Immature natural killer cell (primary cell): ENCODE data around the gene IDS. TPM values are rescaled to one million over a fixed set of nuclear protein-coding genes. Genes with fewer than 3 reads are reported as not detected.
"Not testable (repeated sequence)": the region's sequence is repeated elsewhere in the genome, so short reads cannot be mapped to it uniquely, and the experiment has no call there.

Source experiments
- DNase-seq, 3 donors: peaks; one replicate each; pipeline ENCODE4 v3.0.0; 2022; ENCODE audit warnings: mixed read lengths in 1 of 3
- H3K27ac Mint-ChIP-seq, 6 donors: one replicate each; pipeline ENCODE4 v1.8.0; 2020; ENCODE audit warnings: mixed read lengths in 6 of 6, mild to moderate bottlenecking in 5 of 6, inconsistent platforms in 4 of 6, moderate library complexity in 3 of 6
- H3K27me3 Mint-ChIP-seq, 3 donors: one replicate each; pipeline ENCODE4 v1.8.0; 2020 to 2021; ENCODE audit warnings: low read depth in 3 of 3, mild to moderate bottlenecking in 3 of 3, mixed read lengths in 3 of 3, moderate library complexity in 3 of 3, inconsistent platforms in 1 of 3
- H3K36me3 Mint-ChIP-seq, 3 donors: one replicate each; pipeline ENCODE4 v1.8.0; 2020; ENCODE audit warnings: mixed read lengths in 3 of 3, inconsistent platforms in 2 of 3, mild to moderate bottlenecking in 2 of 3
- H3K4me1 Mint-ChIP-seq, 2 donors: one replicate each; pipeline ENCODE4 v1.8.0; 2020; ENCODE audit warnings: inconsistent platforms in 2 of 2, mild to moderate bottlenecking in 2 of 2, mixed read lengths in 2 of 2, moderate library complexity in 1 of 2
- H3K4me3 Mint-ChIP-seq, 5 donors: one replicate each; pipeline ENCODE4 v1.8.0; 2020; ENCODE audit warnings: mild to moderate bottlenecking in 5 of 5, mixed read lengths in 5 of 5, inconsistent platforms in 3 of 5, moderate library complexity in 3 of 5
- H3K9me3 Mint-ChIP-seq, 6 donors: one replicate each; pipeline ENCODE4 v1.8.0; 2020; ENCODE audit warnings: mild to moderate bottlenecking in 6 of 6, mixed read lengths in 6 of 6, inconsistent platforms in 4 of 6, moderate library complexity in 3 of 6
- polyA plus RNA-seq, 3 donors: library from polyadenylated mRNA; unstranded; fragments of 300-500 nt; fragmentation: Illumina TruSeq; gene quantifications; one replicate each; pipeline ENCODE4 v1.2.3, GENCODE V29; 2021

The IDS gene
- polyA plus RNA-seq, 3 donors from 2014 or later, result 143 to 230 (median 163) TPM

DNA sequence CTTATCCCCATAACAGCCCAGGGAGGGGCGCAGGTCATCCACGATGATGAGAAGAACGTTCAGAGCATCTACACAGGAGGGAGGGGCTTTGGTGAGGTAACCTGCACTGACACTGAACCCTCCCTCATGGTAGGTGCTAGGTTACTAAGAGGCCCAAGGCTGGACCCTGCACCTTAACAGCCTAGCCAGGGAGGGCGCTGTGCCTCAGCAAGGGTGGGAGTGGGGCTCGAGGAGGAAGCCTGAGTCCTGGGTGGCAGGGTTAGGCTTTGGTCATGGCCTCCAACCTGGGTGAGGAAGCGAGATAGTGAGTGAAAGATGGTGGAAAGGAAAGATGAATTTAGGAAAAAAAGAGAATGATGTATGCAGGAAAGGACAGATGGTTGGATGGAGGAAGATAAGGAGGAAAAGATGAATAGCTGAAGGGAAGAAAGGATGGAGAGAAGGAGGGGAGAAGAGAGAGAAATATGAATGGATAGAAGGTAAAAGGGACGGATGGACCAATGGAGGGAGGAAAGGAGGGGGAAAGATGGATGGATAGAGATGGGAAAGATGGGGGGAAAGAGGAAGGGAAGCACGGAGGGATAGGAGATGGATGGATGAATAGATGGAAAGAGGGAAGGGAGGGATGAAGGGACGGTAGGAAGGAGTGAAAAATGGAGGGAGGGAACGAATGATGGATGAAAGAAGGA is 736 bp downstream of the IDS start:
- H3K4me1 Mint-ChIP-seq, result peaks cover 51 to 53% of the 10 kb centered on the region in 2 donors
- H3K4me3 Mint-ChIP-seq, result peak overlapping the region; percentile 91 to 99 (median 97)
- peak overlapping the region; percentile 98 to 100 (median 100) for H3K27ac Mint-ChIP-seq
- peaks cover 14 to 30% (median 22%) of the 10 kb centered on the region in 3 donors for H3K27me3 Mint-ChIP-seq
- DNase-seq, result peak; percentile 65 to 74 (median 73)
- H3K9me3 Mint-ChIP-seq, result no peaks in the 10 kb centered on the region
- H3K36me3 Mint-ChIP-seq, result peaks cover 0 to 10% (median 5%) of the 10 kb centered on the region in 3 donors

GRCh38 chrX:149503446-149503845 is 1.7 kb downstream of the IDS start:
- peaks cover 0 to 13% (median 5%) of the 10 kb centered on the region in 3 donors for H3K36me3 Mint-ChIP-seq
- not testable (repeated sequence) for H3K9me3 Mint-ChIP-seq
- DNase-seq, result peak; percentile 66 to 75 (median 75)

GRCh38 chrX:149502923-149503322 is 2.2 kb downstream of the IDS start:
- not testable (repeated sequence) for H3K9me3 Mint-ChIP-seq
- H3K4me3 Mint-ChIP-seq, result peak overlapping the region; percentile 41 to 93 (median 66)
- H3K4me1 Mint-ChIP-seq, result peaks cover 52 to 68% of the 10 kb centered on the region in 2 donors
- H3K27me3 Mint-ChIP-seq, result peaks cover 14 to 30% (median 22%) of the 10 kb centered on the region in 3 donors
- peak overlapping the region; percentile 89 to 100 (median 94) for H3K27ac Mint-ChIP-seq
- H3K36me3 Mint-ChIP-seq, result peaks cover 0 to 18% (median 5%) of the 10 kb centered on the region in 3 donors
- DNase-seq, result peak; percentile 50 to 67 (median 59)

More at GRCh38 chrX:149503446-149503845, 1.7 kb downstream of the IDS start:
- Mint-ChIP-seq H3K27me3 (peaks cover 14 to 30% (median 22%) of the 10 kb centered on the region in 3 donors), H3K4me3 (peak overlapping the region; percentile 65 to 99 (median 93)), H3K4me1 (peaks cover 51 to 62% of the 10 kb centered on the region in 2 donors), H3K27ac (peak overlapping the region; percentile 98 to 100 (median 100))

DNA sequence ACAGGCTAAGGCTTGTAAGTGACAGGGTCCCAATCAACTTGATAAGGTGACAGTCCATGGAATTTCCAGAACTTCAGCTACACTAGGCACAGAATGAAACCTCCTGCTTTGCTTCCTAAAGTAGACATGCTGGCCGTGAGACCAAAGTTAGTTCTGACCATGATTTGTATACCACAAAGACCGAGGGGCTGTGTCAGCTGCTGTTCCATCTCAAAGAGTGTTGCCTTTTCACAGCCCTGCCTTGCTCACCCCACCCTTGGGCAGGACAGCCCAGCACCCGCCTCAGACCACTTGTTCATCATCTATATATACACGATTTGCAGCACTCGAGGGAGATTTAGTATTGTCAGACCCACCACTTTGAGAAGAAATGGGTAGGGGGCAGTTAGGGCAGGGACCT is 5.3 kb downstream of the IDS start:
- H3K27me3 Mint-ChIP-seq, result peaks cover 17 to 28% (median 22%) of the 10 kb centered on the region in 3 donors
- H3K9me3 Mint-ChIP-seq, result no peaks in the 10 kb centered on the region
- H3K36me3 Mint-ChIP-seq, result peaks cover 0 to 39% (median 16%) of the 10 kb centered on the region in 3 donors
- peak overlapping the region in 2 of 5 donors; percentile 34 to 75 for H3K4me3 Mint-ChIP-seq
- DNase-seq, result no peak
- H3K4me1 Mint-ChIP-seq, result peaks cover 44 to 65% of the 10 kb centered on the region in 2 donors
- H3K27ac Mint-ChIP-seq, result peak overlapping the region; percentile 47 to 99 (median 82)

DNA sequence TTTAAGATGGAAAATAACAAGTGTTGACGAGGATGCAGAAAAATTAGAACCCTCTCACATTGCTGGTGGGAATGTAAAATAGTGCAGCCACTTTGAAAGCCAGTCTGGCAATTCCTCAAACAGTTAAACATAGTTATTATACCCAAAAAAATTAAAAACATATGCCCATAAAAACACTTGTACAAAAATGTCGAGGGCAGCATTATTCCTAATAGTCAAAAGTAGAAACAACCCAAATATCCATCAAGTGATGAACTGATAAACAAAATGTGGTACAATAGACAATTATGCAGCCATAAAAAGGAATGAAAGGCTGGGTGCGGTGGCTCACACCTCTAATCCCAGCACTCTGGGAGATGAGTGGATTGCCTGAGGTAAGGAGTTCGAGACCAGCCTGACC is 6.3 kb downstream of the IDS start:
- no peak for DNase-seq
- H3K4me1 Mint-ChIP-seq, result peaks cover 35 to 56% of the 10 kb centered on the region in 2 donors
- no peaks in the 10 kb centered on the region for H3K9me3 Mint-ChIP-seq
- no peak overlapping the region for H3K4me3 Mint-ChIP-seq
- peaks cover 0 to 39% (median 16%) of the 10 kb centered on the region in 3 donors for H3K36me3 Mint-ChIP-seq
- no peak overlapping the region for H3K27ac Mint-ChIP-seq
- peaks cover 11 to 22% (median 12%) of the 10 kb centered on the region in 3 donors for H3K27me3 Mint-ChIP-seq

DNA sequence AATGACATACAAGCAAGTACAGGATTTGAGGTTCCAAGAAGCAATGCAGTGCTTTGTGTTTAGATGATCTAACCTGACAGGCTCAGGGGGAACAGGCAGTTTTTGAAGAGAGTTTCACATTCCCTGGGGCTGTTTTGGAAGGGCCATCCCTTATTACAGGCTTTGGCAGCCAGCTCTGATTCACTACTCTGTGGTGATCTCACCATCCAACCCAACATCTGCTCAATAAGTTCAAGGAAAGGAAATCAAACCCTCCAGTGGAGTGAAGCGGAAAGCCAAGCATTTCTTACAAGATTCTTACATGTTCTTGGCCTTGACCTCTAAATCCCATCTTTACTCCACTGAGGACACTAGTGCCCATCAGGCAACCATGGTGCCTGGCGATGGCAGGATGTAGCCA is 7.5 kb downstream of the IDS start:
- no peak for DNase-seq
- Mint-ChIP-seq H3K27me3 (peaks cover 8 to 15% (median 9%) of the 10 kb centered on the region in 3 donors), H3K4me1 (peaks cover 29 to 51% of the 10 kb centered on the region in 2 donors), H3K4me3 (no peak overlapping the region), H3K36me3 (peaks cover 0 to 39% (median 16%) of the 10 kb centered on the region in 3 donors), H3K27ac (peak overlapping the region in 1 of 6 donors; percentile 6), H3K9me3 (no peaks in the 10 kb centered on the region)

DNA sequence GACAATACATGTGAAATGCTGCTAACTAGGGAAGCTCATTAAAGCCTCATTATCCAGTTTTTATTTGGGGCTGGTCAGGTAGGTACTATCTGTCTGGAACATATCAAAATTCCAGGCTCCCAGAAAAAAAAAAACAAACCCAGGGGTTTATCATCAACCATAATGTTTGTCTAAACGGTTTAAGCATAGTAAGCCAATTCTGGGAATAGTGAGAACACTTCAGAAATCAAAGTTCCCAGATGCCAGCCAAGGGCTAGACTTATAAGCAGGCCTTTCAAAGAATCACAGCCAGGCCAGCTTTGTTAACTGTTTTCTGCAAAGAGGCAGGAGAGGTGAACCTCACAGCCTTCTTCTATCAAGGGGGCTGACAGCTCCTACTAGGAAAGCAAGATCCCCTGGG is 8.1 kb downstream of the IDS start:
- no peak for DNase-seq
- H3K36me3 Mint-ChIP-seq, result peaks cover 0 to 39% (median 16%) of the 10 kb centered on the region in 3 donors
- H3K9me3 Mint-ChIP-seq, result no peaks in the 10 kb centered on the region
- no peak overlapping the region for H3K4me3 Mint-ChIP-seq
- peaks cover 23 to 46% of the 10 kb centered on the region in 2 donors for H3K4me1 Mint-ChIP-seq
- H3K27me3 Mint-ChIP-seq, result peaks cover 5 to 13% (median 5%) of the 10 kb centered on the region in 3 donors
- peak overlapping the region in 1 of 6 donors; percentile 19 for H3K27ac Mint-ChIP-seq

DNA sequence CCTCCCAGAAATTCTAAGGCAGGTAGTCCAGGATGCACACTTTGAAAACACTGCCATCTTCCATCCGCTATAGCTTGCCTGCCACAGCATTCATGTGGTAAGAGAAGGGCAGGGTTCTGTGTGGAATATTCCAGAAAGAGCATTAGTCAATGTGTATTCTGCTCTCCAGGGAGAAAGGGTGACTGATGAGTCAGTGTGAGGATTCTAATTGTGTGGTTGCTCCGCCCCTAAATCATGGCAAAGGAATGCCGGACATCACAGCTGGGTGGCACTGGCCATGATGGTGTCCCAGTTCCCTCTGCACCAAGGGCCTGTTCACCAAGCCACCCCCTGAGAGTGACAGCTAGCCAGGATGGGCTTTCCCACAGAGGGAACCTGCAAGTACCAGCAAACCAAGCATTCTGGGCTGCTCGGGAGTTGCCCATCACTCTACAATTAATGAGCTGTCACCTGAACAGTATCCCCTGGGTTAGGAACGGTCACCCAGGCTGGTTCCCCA is 9.5 kb downstream of the IDS start:
- H3K9me3 Mint-ChIP-seq, result no peaks in the 10 kb centered on the region
- H3K27ac Mint-ChIP-seq, result no peak overlapping the region
- peaks cover 5 to 16% (median 5%) of the 10 kb centered on the region in 3 donors for H3K27me3 Mint-ChIP-seq
- peaks cover 0 to 39% (median 21%) of the 10 kb centered on the region in 3 donors for H3K36me3 Mint-ChIP-seq
- no peak for DNase-seq
- no peak overlapping the region for H3K4me3 Mint-ChIP-seq
- peaks cover 11 to 31% of the 10 kb centered on the region in 2 donors for H3K4me1 Mint-ChIP-seq

DNA sequence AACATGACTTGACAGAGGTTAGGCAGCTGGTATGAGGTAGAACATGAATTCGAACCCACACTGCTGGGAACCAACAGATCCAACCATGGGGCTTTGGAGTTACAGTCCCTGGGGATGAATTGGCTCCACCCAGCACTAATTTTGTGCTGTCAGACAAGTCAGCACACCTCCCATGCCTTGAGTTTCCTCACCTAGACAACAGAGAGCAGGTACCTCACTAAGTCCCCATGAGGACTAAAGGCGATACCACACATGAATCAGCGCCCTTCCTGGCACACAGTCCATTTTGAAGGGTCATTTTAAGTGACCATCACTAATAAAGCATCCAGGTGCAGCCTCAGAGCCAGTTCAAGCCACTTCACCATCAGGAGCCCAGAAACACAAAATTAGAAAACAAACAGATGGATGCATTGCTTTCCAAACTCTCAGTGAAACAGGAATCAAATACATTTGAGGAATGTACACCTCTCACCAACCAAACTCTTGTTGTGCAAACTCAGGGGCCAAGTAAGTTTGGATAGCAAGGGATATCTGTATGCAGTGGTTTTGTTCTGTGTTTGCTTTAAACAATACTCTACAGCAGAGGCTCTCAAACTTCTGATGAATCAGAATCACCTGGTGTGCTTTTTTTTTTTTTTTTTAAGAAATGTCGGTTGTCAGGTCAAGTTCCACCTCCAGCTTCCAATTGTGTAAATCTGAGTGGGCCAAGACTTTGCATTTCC is 10.1 kb downstream of the IDS start:
- peaks cover 5 to 11% (median 5%) of the 10 kb centered on the region in 3 donors for H3K27me3 Mint-ChIP-seq
- H3K4me1 Mint-ChIP-seq, result peaks cover 4 to 25% of the 10 kb centered on the region in 2 donors
- DNase-seq, result no peak
- no peak overlapping the region for H3K27ac Mint-ChIP-seq
- no peaks in the 10 kb centered on the region for H3K9me3 Mint-ChIP-seq
- H3K36me3 Mint-ChIP-seq, result peaks cover 4 to 36% (median 18%) of the 10 kb centered on the region in 3 donors
- no peak overlapping the region for H3K4me3 Mint-ChIP-seq

- Mint-ChIP-seq H3K36me3 (peaks cover 4 to 32% (median 19%) of the 10 kb centered on the region in 3 donors), H3K27ac (no peak overlapping the region), H3K4me3 (no peak overlapping the region), H3K27me3 (peaks cover 5 to 8% (median 5%) of the 10 kb centered on the region in 3 donors), H3K4me1 (peaks cover 1 to 14% of the 10 kb centered on the region in 2 donors), H3K9me3 (no peaks in the 10 kb centered on the region)
- no peak for DNase-seq
These were observed 11.2 kb downstream of the IDS start for GRCh38 chrX:149493567-149494562.

- Mint-ChIP-seq H3K9me3 (no peaks in the 10 kb centered on the region), H3K27me3 (peaks cover 5 to 7% (median 5%) of the 10 kb centered on the region in 3 donors)
These were observed 13.3 kb downstream of the IDS start for GRCh38 chrX:149491812-149492211.

GRCh38 chrX:149490100-149490499 is 15.0 kb downstream of the IDS start:
- no peak for DNase-seq
- Mint-ChIP-seq H3K4me1 (peaks cover 13 to 17% of the 10 kb centered on the region in 2 donors), H3K9me3 (no peaks in the 10 kb centered on the region), H3K27ac (peak overlapping the region in 2 of 6 donors; percentile 31 to 79), H3K27me3 (peaks cover 4 to 8% (median 6%) of the 10 kb centered on the region in 3 donors), H3K36me3 (peaks cover 8 to 29% (median 22%) of the 10 kb centered on the region in 3 donors), H3K4me3 (no peak overlapping the region)

More at GRCh38 chrX:149491812-149492211, 13.3 kb downstream of the IDS start:
- peaks cover 8 to 9% of the 10 kb centered on the region in 2 donors for H3K4me1 Mint-ChIP-seq
- no peak for DNase-seq
- H3K36me3 Mint-ChIP-seq, result peaks cover 4 to 21% (median 19%) of the 10 kb centered on the region in 3 donors
- no peak overlapping the region for H3K4me3 Mint-ChIP-seq
- H3K27ac Mint-ChIP-seq, result peak overlapping the region in 2 of 6 donors; percentile 76 to 79
